ENCODE results near the gene VSIG4. TPM values are rescaled to one million over a fixed set of nuclear protein-coding genes. Genes with fewer than 3 reads are reported as not detected.

The VSIG4 gene
- total RNA-seq, 1 experiment from 2014 or later = not detected

GRCh38 chrX:66024570-66024969 is 15.3 kb downstream of the VSIG4 start:
- DNase-seq (ENCODE audit: low read depth) = no peak

GRCh38 chrX:66024092-66024467 is 15.8 kb downstream of the VSIG4 start:
- no peak for DNase-seq (ENCODE audit: low read depth)

GRCh38 chrX:66023385-66024091 is 16.3 kb downstream of the VSIG4 start:
- no peak for DNase-seq (ENCODE audit: low read depth)

- DNase-seq (ENCODE audit: low read depth) = peak; percentile 8
Observed at GRCh38 chrX:66022632-66023384, 17.1 kb downstream of the VSIG4 start.

GRCh38 chrX:66021765-66022631 is 17.9 kb downstream of the VSIG4 start:
- no peak for DNase-seq (ENCODE audit: low read depth)

GRCh38 chrX:66021401-66021764 is 18.5 kb downstream of the VSIG4 start:
- no peak for DNase-seq (ENCODE audit: low read depth)

- no peak for DNase-seq (ENCODE audit: low read depth)
Observed at GRCh38 chrX:66020631-66021334, 19.1 kb downstream of the VSIG4 start.

- no peak for DNase-seq (ENCODE audit: low read depth)
Observed at GRCh38 chrX:66019974-66020373, 19.9 kb downstream of the VSIG4 start.

GRCh38 chrX:66019310-66019652 is 20.6 kb downstream of the VSIG4 start:
- DNase-seq (ENCODE audit: low read depth) = no peak

GRCh38 chrX:66018585-66019309 is 21.1 kb downstream of the VSIG4 start:
- DNase-seq (ENCODE audit: low read depth) = no peak

GRCh38 chrX:66017659-66018170 is 22.2 kb downstream of the VSIG4 start:
- no peak for DNase-seq (ENCODE audit: low read depth)

- DNase-seq (ENCODE audit: low read depth) = no peak
Observed at GRCh38 chrX:66016905-66017658, 22.8 kb downstream of the VSIG4 start.

GRCh38 chrX:66015900-66016689 is 23.8 kb downstream of the VSIG4 start:
- DNase-seq (ENCODE audit: low read depth) = no peak

GRCh38 chrX:66015152-66015831 is 24.6 kb downstream of the VSIG4 start:
- no peak for DNase-seq (ENCODE audit: low read depth)

- no peak for DNase-seq (ENCODE audit: low read depth)
Observed at GRCh38 chrX:66014556-66014955, 25.3 kb downstream of the VSIG4 start.

- no peak for DNase-seq (ENCODE audit: low read depth)
Observed at GRCh38 chrX:66014084-66014483, 25.8 kb downstream of the VSIG4 start.

GRCh38 chrX:66013194-66013816 is 26.6 kb downstream of the VSIG4 start:
- no peak for DNase-seq (ENCODE audit: low read depth)

GRCh38 chrX:66012094-66012534 is 27.8 kb downstream of the VSIG4 start:
- DNase-seq (ENCODE audit: low read depth) = peak; percentile 13

Measured in HT1080 (cell line).